Measurements from ENCODE around the gene PNMT. TPM values are rescaled to one million over a fixed set of nuclear protein-coding genes. Genes with fewer than 3 reads are reported as not detected.

PNMT gene
- polyA plus RNA-seq, 3 donors: not detected

DNA sequence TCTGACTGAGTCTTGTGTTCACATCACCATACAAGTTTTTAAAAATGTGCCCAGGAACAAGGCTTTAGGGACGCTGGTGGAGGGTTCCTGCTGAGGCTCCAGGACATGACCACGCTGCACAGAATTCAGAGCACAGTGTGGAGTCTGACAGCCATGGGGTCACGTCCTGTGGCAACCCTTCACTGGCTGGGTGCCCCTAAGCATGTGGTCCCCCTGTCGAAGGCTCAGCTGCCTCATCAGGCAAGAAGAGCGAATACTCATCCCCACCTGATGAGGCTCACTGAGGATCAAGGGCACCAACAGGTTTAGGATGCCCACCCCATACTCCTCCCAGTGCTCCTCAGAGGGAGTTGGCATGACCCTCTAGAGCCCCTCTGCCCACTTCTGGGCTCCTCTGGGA, 5.9 kb downstream of the PNMT start:
- no peaks in the 10 kb centered on the region for H4K20me1 ChIP-seq (ENCODE audit: insufficient read depth, low read length)
- H3K4me2 ChIP-seq (replicated peaks; ENCODE audit: extremely low read depth, low read length, poor library complexity, severe bottlenecking): no peak overlapping the region
- no peak overlapping the region for H3K4me3 ChIP-seq (replicated peaks in 1 of 3; ENCODE audit: low read depth in 2 of 3, low read length in 3 of 3)
- peaks cover 2 to 26% of the 10 kb centered on the region in 2 donors for H3K27me3 ChIP-seq (ENCODE audit: control insufficient read depth in 2 of 2, insufficient read depth in 2 of 2, low read length in 2 of 2)
- Mint-ChIP-seq H3K27ac (no peak overlapping the region), H3K36me3 (peaks cover 11 to 18% of the 10 kb centered on the region in 2 donors), H3K4me1 (peaks cover 16% of the 10 kb centered on the region), H3K27me3 (ENCODE audit: low read depth in 3 of 3) (peaks cover 20 to 39% (median 35%) of the 10 kb centered on the region in 3 donors), H3K4me3 (no peak overlapping the region), H3K9me3 (peaks cover 0 to 4% (median 0%) of the 10 kb centered on the region in 7 donors)
- peaks cover 0 to 4% of the 10 kb centered on the region in 2 donors for H3K4me1 ChIP-seq (ENCODE audit: control insufficient read depth in 1 of 2, insufficient read depth in 2 of 2, low read length in 2 of 2)
- H3K9ac ChIP-seq (ENCODE audit: insufficient read depth, low read length, poor library complexity, severe bottlenecking): no peak overlapping the region
- no peak overlapping the region for H3K27ac ChIP-seq (ENCODE audit: low read depth in 1 of 2, low read length in 2 of 2)
- peaks cover 0 to 1% of the 10 kb centered on the region in 2 donors for H3K36me3 ChIP-seq (replicated peaks in 1 of 2; ENCODE audit: control insufficient read depth in 1 of 2, insufficient read depth in 2 of 2, low read length in 2 of 2)
- TF ChIP-seq, protein P1, sequence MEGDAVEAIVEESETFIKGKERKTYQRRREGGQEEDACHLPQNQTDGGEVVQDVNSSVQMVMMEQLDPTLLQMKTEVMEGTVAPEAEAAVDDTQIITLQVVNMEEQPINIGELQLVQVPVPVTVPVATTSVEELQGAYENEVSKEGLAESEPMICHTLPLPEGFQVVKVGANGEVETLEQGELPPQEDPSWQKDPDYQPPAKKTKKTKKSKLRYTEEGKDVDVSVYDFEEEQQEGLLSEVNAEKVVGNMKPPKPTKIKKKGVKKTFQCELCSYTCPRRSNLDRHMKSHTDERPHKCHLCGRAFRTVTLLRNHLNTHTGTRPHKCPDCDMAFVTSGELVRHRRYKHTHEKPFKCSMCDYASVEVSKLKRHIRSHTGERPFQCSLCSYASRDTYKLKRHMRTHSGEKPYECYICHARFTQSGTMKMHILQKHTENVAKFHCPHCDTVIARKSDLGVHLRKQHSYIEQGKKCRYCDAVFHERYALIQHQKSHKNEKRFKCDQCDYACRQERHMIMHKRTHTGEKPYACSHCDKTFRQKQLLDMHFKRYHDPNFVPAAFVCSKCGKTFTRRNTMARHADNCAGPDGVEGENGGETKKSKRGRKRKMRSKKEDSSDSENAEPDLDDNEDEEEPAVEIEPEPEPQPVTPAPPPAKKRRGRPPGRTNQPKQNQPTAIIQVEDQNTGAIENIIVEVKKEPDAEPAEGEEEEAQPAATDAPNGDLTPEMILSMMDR (IDR thresholded peaks at IDR 0.05): no peak
- intact Hi-C loops (cut with micrococcal nuclease): no loop called here
- 94% methylated on average over 3 of the region's 5 CpGs for WGBS (ENCODE audit: insufficient coverage)
- DNase-seq: no peak
- H3K79me2 ChIP-seq (ENCODE audit: insufficient read depth, low read length): no peaks in the 10 kb centered on the region
- H2AFZ ChIP-seq (ENCODE audit: insufficient read depth, low read depth, low read length, poor library complexity, severe bottlenecking): no peak overlapping the region
- no peaks in the 10 kb centered on the region for H3K9me3 ChIP-seq (replicated peaks in 1 of 2; ENCODE audit: control insufficient read depth in 1 of 2, insufficient read depth in 1 of 2, low read length in 2 of 2)

DNA sequence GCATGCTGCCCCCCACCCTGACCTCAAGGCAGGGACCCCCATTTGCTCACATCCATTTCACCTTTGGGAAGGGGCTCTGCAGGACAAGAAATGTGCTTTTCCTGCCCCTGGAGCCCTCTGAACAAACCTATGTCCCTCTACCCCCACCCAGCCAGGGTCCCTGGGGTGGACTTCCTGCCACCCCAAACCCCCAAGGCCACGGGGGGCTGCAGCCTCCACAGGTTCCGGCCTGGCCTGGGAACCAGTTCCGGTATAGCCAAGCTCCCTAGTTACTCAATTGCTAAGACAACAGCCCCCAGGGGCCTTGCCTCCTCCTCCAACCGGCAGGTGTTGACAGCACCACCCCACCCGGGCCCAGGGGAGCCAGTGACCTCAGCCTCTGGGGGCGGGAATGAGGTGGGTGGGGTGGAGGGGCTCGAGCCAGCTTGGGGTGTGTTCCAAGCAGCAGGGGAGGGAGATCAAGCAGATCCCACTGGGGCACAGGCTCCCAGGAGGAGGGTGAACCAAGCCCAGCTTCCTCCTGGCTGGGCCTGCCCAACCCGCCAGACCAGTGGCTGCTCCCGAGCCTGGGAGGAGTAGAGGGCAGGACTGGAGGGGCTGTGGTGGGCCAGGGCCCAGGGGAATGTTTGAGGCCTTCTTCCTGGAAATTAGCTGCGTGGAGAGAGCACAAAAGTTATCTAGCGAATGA, 6.6 kb downstream of the PNMT start:
- peaks cover 5 to 10% of the 10 kb centered on the region in 2 donors for H3K4me1 ChIP-seq (ENCODE audit: control insufficient read depth in 1 of 2, insufficient read depth in 2 of 2, low read length in 2 of 2)
- Mint-ChIP-seq H3K9me3 (peaks cover 0 to 2% (median 0%) of the 10 kb centered on the region in 7 donors), H3K4me1 (peaks cover 22% of the 10 kb centered on the region), H3K27ac (no peak overlapping the region), H3K4me3 (no peak overlapping the region), H3K27me3 (ENCODE audit: low read depth in 3 of 3) (peaks cover 13 to 33% (median 29%) of the 10 kb centered on the region in 3 donors), H3K36me3 (peaks cover 17 to 20% of the 10 kb centered on the region in 2 donors)
- no peaks in the 10 kb centered on the region for H4K20me1 ChIP-seq (ENCODE audit: insufficient read depth, low read length)
- H3K9ac ChIP-seq (ENCODE audit: insufficient read depth, low read length, poor library complexity, severe bottlenecking): no peak overlapping the region
- H3K27ac ChIP-seq (ENCODE audit: low read depth in 1 of 2, low read length in 2 of 2): no peak overlapping the region
- TF ChIP-seq, protein P1 (IDR thresholded peaks at IDR 0.05): no peak
- WGBS (ENCODE audit: insufficient coverage): 70% methylated on average over 9 of the region's 11 CpGs
- no peaks in the 10 kb centered on the region for H3K79me2 ChIP-seq (ENCODE audit: insufficient read depth, low read length)
- H3K9me3 ChIP-seq (replicated peaks in 1 of 2; ENCODE audit: control insufficient read depth in 1 of 2, insufficient read depth in 1 of 2, low read length in 2 of 2): no peaks in the 10 kb centered on the region
- no peak overlapping the region for H3K4me3 ChIP-seq (replicated peaks in 1 of 3; ENCODE audit: low read depth in 2 of 3, low read length in 3 of 3)
- intact Hi-C loops (cut with micrococcal nuclease): no loop called here
- no peak overlapping the region for H3K4me2 ChIP-seq (replicated peaks; ENCODE audit: extremely low read depth, low read length, poor library complexity, severe bottlenecking)
- H3K27me3 ChIP-seq (ENCODE audit: control insufficient read depth in 2 of 2, insufficient read depth in 2 of 2, low read length in 2 of 2): peaks cover 0 to 19% of the 10 kb centered on the region in 2 donors
- no peak for DNase-seq
- H3K36me3 ChIP-seq (replicated peaks in 1 of 2; ENCODE audit: control insufficient read depth in 1 of 2, insufficient read depth in 2 of 2, low read length in 2 of 2): peaks cover 0 to 3% of the 10 kb centered on the region in 2 donors
- no peak overlapping the region for H2AFZ ChIP-seq (ENCODE audit: insufficient read depth, low read depth, low read length, poor library complexity, severe bottlenecking)

Data from CD14-positive monocyte (primary cell).